SK-N-SH (cell line): ENCODE data around the gene LTBP2.

Experiments
- FOXJ3 ChIP-seq: sonication (generic); formaldehyde crosslinking; IDR thresholded peaks from 2 replicates; pipeline ENCODE4 v1.5.1; 2020; ENCODE audit warnings: mild to moderate bottlenecking, missing genetic modification reagents
- GABPA ChIP-seq: IDR thresholded peaks from 2 replicates; pipeline ENCODE4 v1.4.0; 2012; ENCODE audit warnings: low read depth, mild to moderate bottlenecking
- MEF2A ChIP-seq: IDR thresholded peaks from 2 replicates; pipeline ENCODE4 v1.4.0; 2012; ENCODE audit warnings: low read depth, borderline replicate concordance
- POLR2AphosphoS5 ChIP-seq: IDR thresholded peaks from 2 replicates; pipeline ENCODE4 v1.6.1; 2012; ENCODE audit warnings: low read depth, low read length
- RCOR1 ChIP-seq: fragments of 150-350 bp; IDR thresholded peaks from 2 replicates; pipeline ENCODE4 v1.6.1; 2017; ENCODE audit warnings: antibody characterized with exemption, low read length
- RFX5 ChIP-seq: IDR thresholded peaks from 2 replicates; pipeline ENCODE4 v1.6.1; 2012; ENCODE audit warnings: mild to moderate bottlenecking, improper control_type of control experiment, low read length
- TAF1 ChIP-seq: IDR thresholded peaks from 2 replicates; pipeline ENCODE4 v1.6.1; 2012; ENCODE audit warnings: low read depth, mild to moderate bottlenecking, low read length, moderate library complexity, borderline replicate concordance
- TF ChIP-seq, protein P1 (sequence below): IDR thresholded peaks from 2 replicates; pipeline ENCODE4 v1.4.0; 2012; ENCODE audit warnings: low read depth, borderline replicate concordance
- TF ChIP-seq, protein P2 (sequence below): fragments of 200-600 bp; sonication (generic); IDR thresholded peaks from 2 replicates; pipeline ENCODE4 v1.6.1; 2017; ENCODE audit warnings: antibody characterized with exemption, mild to moderate bottlenecking, moderate library complexity
- TF ChIP-seq, protein P3 (sequence below): IDR thresholded peaks from 2 replicates; pipeline ENCODE4 v1.4.0; 2012; ENCODE audit warnings: low read depth
- TF ChIP-seq, protein P4 (sequence below): fragments of 150-350 bp; IDR thresholded peaks from 2 replicates; pipeline ENCODE4 v1.6.1; 2016; ENCODE audit warnings: mild to moderate bottlenecking, low read depth, low read length

DNA sequence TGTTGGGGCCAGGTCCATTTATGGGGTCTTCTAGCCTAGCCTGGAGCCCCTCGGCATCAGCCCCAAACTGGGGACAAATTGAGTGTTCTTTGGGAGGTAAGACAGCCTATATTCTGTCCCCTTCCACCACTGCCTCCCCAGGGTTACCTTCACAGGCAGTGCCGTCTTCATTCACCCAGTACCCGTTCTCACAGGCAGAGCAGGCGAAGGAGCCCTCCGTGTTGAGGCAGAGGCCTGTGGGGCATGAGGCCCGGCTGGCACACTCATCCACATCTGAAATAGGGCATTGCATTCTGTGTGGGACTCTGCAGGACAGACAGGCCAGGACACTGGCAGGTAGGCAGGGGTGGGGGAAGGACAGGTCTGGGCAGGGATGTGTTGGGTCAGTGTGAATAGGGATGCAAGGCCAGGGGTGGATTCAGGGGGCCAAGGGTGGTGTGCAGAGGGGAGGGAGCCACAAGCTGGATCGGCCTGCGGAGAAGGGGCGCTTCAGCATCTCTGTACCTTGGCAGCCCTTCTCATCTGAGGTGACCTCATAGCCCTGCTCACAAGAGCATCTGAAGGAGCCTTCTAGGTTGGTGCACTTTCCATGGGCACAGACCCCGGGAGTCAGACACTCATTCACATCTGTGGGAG lies 102.3 kb downstream of the LTBP2 start:
- TF ChIP-seq RCOR1 (no peak), GABPA (no peak), POLR2AphosphoS5 (no peak), MEF2A (no peak), TAF1 (no peak), RFX5 (no peak), FOXJ3 (no peak)
- TF ChIP-seq, protein P1, sequence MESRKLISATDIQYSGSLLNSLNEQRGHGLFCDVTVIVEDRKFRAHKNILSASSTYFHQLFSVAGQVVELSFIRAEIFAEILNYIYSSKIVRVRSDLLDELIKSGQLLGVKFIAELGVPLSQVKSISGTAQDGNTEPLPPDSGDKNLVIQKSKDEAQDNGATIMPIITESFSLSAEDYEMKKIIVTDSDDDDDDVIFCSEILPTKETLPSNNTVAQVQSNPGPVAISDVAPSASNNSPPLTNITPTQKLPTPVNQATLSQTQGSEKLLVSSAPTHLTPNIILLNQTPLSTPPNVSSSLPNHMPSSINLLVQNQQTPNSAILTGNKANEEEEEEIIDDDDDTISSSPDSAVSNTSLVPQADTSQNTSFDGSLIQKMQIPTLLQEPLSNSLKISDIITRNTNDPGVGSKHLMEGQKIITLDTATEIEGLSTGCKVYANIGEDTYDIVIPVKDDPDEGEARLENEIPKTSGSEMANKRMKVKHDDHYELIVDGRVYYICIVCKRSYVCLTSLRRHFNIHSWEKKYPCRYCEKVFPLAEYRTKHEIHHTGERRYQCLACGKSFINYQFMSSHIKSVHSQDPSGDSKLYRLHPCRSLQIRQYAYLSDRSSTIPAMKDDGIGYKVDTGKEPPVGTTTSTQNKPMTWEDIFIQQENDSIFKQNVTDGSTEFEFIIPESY, result no peak
- TF ChIP-seq, protein P2, sequence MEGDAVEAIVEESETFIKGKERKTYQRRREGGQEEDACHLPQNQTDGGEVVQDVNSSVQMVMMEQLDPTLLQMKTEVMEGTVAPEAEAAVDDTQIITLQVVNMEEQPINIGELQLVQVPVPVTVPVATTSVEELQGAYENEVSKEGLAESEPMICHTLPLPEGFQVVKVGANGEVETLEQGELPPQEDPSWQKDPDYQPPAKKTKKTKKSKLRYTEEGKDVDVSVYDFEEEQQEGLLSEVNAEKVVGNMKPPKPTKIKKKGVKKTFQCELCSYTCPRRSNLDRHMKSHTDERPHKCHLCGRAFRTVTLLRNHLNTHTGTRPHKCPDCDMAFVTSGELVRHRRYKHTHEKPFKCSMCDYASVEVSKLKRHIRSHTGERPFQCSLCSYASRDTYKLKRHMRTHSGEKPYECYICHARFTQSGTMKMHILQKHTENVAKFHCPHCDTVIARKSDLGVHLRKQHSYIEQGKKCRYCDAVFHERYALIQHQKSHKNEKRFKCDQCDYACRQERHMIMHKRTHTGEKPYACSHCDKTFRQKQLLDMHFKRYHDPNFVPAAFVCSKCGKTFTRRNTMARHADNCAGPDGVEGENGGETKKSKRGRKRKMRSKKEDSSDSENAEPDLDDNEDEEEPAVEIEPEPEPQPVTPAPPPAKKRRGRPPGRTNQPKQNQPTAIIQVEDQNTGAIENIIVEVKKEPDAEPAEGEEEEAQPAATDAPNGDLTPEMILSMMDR, result no peak
- TF ChIP-seq, protein P3, sequence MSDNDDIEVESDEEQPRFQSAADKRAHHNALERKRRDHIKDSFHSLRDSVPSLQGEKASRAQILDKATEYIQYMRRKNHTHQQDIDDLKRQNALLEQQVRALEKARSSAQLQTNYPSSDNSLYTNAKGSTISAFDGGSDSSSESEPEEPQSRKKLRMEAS, result no peak
- TF ChIP-seq, protein P4, sequence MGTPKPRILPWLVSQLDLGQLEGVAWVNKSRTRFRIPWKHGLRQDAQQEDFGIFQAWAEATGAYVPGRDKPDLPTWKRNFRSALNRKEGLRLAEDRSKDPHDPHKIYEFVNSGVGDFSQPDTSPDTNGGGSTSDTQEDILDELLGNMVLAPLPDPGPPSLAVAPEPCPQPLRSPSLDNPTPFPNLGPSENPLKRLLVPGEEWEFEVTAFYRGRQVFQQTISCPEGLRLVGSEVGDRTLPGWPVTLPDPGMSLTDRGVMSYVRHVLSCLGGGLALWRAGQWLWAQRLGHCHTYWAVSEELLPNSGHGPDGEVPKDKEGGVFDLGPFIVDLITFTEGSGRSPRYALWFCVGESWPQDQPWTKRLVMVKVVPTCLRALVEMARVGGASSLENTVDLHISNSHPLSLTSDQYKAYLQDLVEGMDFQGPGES, result no peak
